DMS53 (cell line): Measurements from ENCODE around the gene PPP1R12C.
"Not testable (repeated sequence)": the region's sequence is repeated elsewhere in the genome, so short reads cannot be mapped to it uniquely, and the experiment has no call there.

Source experiments
- DNase-seq: peaks from one replicate; lab custom pipeline; 2025; lab: John Stamatoyannopoulos, UW

PPP1R12C gene

GRCh38 chr19:55111238-55111831, 6.1 kb downstream of the PPP1R12C start:
- DNase-seq, result no peak

GRCh38 chr19:55109527-55110291, 7.7 kb downstream of the PPP1R12C start:
- no peak for DNase-seq

- DNase-seq, result not testable (repeated sequence)
Observed at GRCh38 chr19:55107252-55107651, 10.2 kb downstream of the PPP1R12C start.

DNA sequence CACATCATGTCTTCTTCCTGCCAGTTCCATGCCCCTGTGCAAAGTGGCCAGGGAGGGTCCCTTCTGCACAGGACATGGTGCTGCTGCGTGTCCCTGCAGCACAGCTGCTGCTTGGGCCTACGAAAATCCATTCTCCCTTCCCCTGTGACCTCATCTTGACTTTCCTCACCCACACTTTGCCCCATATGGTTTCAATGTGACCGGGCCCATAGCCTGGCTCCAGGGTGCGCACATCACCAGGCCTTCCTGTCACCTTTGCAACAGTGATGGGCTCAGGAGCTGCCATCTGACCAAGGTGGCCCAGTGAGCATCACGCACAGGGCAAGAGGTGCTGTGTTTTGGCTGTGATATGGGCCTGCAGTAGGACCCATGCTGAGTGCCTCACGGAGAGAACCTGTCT, 10.8 kb downstream of the PPP1R12C start:
- no peak for DNase-seq

DNA sequence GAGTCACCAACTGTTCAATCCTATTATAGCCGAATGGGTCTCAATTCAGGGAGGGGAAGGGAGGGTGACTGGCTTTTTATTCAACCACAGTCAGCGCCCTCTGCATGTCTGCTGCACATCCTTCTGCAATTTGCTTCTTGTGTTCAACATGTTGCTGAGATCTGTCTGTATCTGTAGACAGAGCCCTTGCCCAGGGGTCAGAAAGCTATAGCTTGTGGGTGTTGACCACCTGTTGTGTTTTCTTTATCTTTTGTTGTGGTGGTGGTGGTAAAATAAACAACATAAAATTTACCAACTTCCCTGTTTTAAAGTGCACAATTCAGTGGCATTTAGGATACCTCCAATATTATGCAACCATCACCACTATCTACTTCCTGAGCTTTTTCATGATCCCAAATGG, 12.2 kb downstream of the PPP1R12C start:
- DNase-seq, result no peak

DNA sequence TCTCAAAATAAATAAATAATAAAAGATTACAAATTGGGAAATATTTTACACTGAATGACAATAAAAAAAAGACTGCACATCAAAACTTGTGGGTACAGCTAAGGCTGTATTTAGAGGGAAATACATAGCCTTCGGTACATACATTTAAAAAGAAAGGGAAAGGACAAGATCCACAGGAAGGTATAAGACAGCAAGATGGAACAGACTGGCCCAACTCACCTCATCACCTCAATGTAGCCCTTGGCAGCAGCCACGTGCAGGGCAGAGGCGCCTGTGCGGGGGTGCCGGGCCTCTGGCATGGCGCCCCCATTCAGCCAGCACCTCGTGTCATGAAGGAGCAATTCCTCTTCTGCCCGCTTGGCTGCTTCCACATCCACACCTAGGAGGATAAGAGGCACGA, 14.2 kb downstream of the PPP1R12C start:
- DNase-seq, result no peak

DNA sequence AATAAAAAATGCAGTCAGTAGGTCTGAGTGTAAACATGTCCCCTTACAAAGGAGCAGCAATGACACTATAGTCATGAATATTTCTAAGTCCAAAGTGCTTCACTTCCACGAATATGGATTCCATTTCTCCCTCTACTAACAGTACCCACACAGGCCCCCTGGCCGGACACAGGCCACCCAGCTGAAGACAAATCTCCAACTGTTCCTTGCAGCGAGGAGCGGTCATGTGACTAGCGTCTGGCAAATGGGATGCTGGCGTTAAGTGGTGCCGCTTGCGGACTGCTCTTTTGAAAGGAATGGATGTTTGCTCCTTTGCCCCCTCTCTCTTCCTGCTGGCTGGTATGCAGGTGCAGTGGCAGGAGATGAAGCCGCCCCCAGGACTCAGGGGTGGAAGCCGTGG, 16.2 kb downstream of the PPP1R12C start:
- no peak for DNase-seq

- no peak for DNase-seq
Observed at GRCh38 chr19:55099557-55100506, 17.6 kb downstream of the PPP1R12C start.

DNA sequence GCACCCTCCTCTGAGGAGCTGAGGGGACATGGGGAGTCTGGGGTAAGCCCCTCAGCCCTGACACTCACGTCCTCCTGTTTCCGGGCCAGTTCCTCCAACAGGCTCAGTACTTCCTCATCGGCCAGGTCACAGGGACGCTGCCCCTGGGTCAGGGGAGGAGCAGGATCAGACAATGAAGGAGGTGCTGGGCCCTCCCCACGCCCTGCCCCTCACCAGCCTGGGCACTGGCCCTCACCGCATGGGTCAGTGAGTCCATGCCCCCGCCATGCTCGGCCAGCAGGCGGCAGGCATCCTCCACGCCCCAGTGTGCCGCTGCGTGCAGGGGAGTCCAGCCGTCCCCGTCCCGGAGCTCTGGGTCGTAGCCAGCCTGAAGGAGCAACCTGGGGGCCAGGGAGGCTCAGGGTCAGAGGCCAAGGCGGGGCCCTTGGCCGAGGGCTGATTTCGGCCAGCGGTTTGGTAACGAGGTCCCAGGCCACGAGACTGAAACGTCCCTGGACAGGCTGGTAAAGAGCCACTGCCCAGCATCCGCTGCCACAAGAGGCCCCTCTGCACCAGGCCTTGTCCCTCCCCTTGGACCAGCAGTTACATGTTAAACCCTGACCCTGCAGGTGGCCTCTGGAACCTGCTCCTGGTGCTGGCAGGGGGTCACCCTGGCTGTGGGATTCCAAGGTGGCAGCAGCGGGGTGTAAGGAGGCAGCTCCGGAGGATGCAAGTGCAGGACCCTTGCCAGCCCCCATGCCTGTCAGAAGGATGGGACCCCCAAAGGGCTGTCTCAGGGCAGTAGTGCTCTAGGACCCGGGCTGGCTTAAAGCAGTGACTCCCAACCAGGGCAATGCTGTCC, 18.5 kb downstream of the PPP1R12C start:
- no peak for DNase-seq

GRCh38 chr19:55097864-55098715, 19.3 kb downstream of the PPP1R12C start:
- DNase-seq, result no peak

GRCh38 chr19:55096061-55096701, 21.3 kb downstream of the PPP1R12C start:
- no peak for DNase-seq

GRCh38 chr19:55095260-55096060, 22.0 kb downstream of the PPP1R12C start:
- peak; percentile 23 for DNase-seq

- no peak for DNase-seq
Observed at GRCh38 chr19:55094456-55095259, 22.8 kb downstream of the PPP1R12C start.

GRCh38 chr19:55092423-55093318, 24.8 kb downstream of the PPP1R12C start:
- DNase-seq, result no peak

DNA sequence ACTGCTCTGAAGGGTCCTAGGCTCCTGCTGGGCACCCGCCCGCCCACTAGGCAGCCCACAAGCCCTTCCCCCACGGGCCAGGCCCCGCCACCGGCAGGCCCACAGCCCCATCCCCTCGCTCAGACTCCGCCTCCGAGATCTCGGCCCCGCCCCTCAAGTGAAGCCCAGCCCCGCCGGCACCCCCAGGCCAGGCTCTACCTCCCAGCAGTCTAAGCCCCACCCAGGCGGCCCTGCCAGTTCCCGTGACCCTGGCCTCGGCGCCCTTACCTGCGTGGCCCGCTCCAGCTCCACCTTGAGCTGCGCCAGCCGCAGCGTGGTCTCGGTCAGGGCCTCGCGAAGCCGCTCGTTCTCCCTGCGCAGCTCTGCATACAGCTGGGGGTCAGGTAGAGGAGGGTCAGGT, 25.5 kb downstream of the PPP1R12C start:
- no peak for DNase-seq

GRCh38 chr19:55091126-55091910, 26.1 kb downstream of the PPP1R12C start:
- DNase-seq, result peak; percentile 75

DNA sequence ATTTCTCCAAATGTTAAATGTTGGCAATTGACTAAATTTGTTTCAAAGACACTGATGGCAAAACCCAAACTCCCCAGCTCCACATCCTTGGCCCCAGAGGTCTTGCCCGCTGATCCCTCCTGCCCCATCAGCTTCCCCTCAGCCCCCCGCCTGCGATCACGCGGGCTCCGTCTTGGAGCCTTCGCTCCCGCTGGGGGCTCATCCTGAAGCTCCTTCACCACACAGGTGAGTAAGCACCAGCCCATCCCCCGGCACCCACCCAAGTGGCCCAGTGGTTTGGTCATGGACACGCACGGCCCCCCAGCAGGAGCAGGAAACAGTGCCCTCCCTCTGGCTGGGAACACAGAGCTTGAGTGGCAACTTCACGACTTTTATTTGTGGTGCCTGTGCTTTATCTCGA, 26.9 kb downstream of the PPP1R12C start:
- DNase-seq, result no peak
